CD14-positive monocyte (primary cell): ENCODE measurements around the gene RPS6KL1. TPM values are rescaled to one million over a fixed set of nuclear protein-coding genes. Genes with fewer than 3 reads are reported as not detected.

ENCODE experiments used
- DNase-seq, 3 donors: peaks; one replicate each; pipeline ENCODE4 v3.0.0-alpha.2; 2011 to 2022
- H2AFZ ChIP-seq: 2 replicates; pipeline ENCODE4 v1.6.0; 2012; ENCODE audit warnings: mild to moderate bottlenecking, low read depth, low read length, inconsistent platforms; ENCODE audit not compliant: insufficient read depth, poor library complexity, severe bottlenecking
- H3K27ac ChIP-seq, 2 donors: 1 replicate in 1 of 2; 2 replicates in 1 of 2; pipeline ENCODE4 v1.5.1; 2012 to 2013; ENCODE audit warnings: low read length in 2 of 2, control low read depth in 1 of 2, inconsistent platforms in 1 of 2, low read depth in 1 of 2, mild to moderate bottlenecking in 1 of 2
- H3K27me3 ChIP-seq, 2 donors: one replicate each; pipeline versions ENCODE4 v1.6.0 to v1.6.1; 2011 to 2013; ENCODE audit warnings: low read length in 2 of 2; ENCODE audit not compliant: control insufficient read depth in 2 of 2, insufficient read depth in 2 of 2
- H3K36me3 ChIP-seq, 2 donors: replicated peaks in 1 of 2; 1 replicate in 1 of 2; 2 replicates in 1 of 2; pipeline versions ENCODE4 v1.5.1 to v1.6.1; 2012 to 2013; ENCODE audit warnings: low read length in 2 of 2, control low read depth in 1 of 2, inconsistent platforms in 1 of 2, mild to moderate bottlenecking in 1 of 2; ENCODE audit not compliant: insufficient read depth in 2 of 2, control insufficient read depth in 1 of 2
- H3K4me1 ChIP-seq, 2 donors: 1 replicate in 1 of 2; 2 replicates in 1 of 2; pipeline versions ENCODE4 v1.5.1 to v1.6.1; 2012 to 2013; ENCODE audit warnings: low read length in 2 of 2, control low read depth in 1 of 2, inconsistent platforms in 1 of 2, mild to moderate bottlenecking in 1 of 2, moderate library complexity in 1 of 2; ENCODE audit not compliant: insufficient read depth in 2 of 2, control insufficient read depth in 1 of 2
- H3K4me2 ChIP-seq: replicated peaks from 2 replicates; pipeline ENCODE3; 2012; ENCODE audit warnings: low read length, moderate library complexity, mild to moderate bottlenecking; ENCODE audit not compliant: poor library complexity, severe bottlenecking; ENCODE audit errors: extremely low read depth
- H3K4me3 ChIP-seq, 3 experiments: fragments of 200-600 bp in 1 of 3; sonication (generic) in 1 of 3; replicated peaks in 1 of 3; 1 replicate in 2 of 3; 2 replicates in 1 of 3; pipeline ENCODE4 v1.5.1; 2011 to 2013; ENCODE audit warnings: low read length in 3 of 3, mild to moderate bottlenecking in 3 of 3, control low read depth in 2 of 3, low read depth in 2 of 3, inconsistent platforms in 1 of 3, moderate library complexity in 1 of 3
- H3K79me2 ChIP-seq: 2 replicates; pipeline ENCODE4 v1.6.0; 2012; ENCODE audit warnings: mild to moderate bottlenecking, control low read depth, inconsistent platforms, low read length, moderate library complexity; ENCODE audit not compliant: insufficient read depth
- H3K9ac ChIP-seq: 2 replicates; pipeline ENCODE4 v1.6.0; 2017; ENCODE audit warnings: low read length, mild to moderate bottlenecking; ENCODE audit not compliant: insufficient read depth, poor library complexity, severe bottlenecking
- H3K9me3 ChIP-seq, 2 donors: replicated peaks in 1 of 2; 1 replicate in 1 of 2; 2 replicates in 1 of 2; pipeline versions ENCODE4 v1.5.1 to v1.6.1; 2012 to 2013; ENCODE audit warnings: low read length in 2 of 2, control low read depth in 1 of 2; ENCODE audit not compliant: control insufficient read depth in 1 of 2, insufficient read depth in 1 of 2
- H4K20me1 ChIP-seq: 2 replicates; pipeline ENCODE4 v1.6.0; 2012; ENCODE audit warnings: mild to moderate bottlenecking, low read length, control low read depth, moderate library complexity; ENCODE audit not compliant: insufficient read depth
- H3K27ac Mint-ChIP-seq, 7 donors: one replicate each; pipeline ENCODE4 v1.8.0; 2020; ENCODE audit warnings: mild to moderate bottlenecking in 7 of 7, mixed read lengths in 7 of 7, moderate library complexity in 6 of 7, inconsistent platforms in 2 of 7
- H3K27me3 Mint-ChIP-seq, 3 donors: one replicate each; pipeline ENCODE4 v1.8.0; 2021 to 2022; ENCODE audit warnings: low read depth in 3 of 3, mild to moderate bottlenecking in 3 of 3, mixed read lengths in 3 of 3, moderate library complexity in 3 of 3, inconsistent platforms in 1 of 3
- H3K36me3 Mint-ChIP-seq, 2 donors: one replicate each; pipeline ENCODE4 v1.8.0; 2020; ENCODE audit warnings: mixed read lengths in 2 of 2, inconsistent platforms in 1 of 2, mild to moderate bottlenecking in 1 of 2
- H3K4me1 Mint-ChIP-seq: one replicate; pipeline ENCODE4 v1.8.0; 2020; ENCODE audit warnings: mild to moderate bottlenecking, mixed read lengths
- H3K4me3 Mint-ChIP-seq, 2 donors: one replicate each; pipeline ENCODE4 v1.8.0; 2020; ENCODE audit warnings: mild to moderate bottlenecking in 2 of 2, mixed read lengths in 2 of 2, moderate library complexity in 1 of 2
- H3K9me3 Mint-ChIP-seq, 7 donors: one replicate each; pipeline ENCODE4 v1.8.0; 2020 to 2022; ENCODE audit warnings: mixed read lengths in 7 of 7, mild to moderate bottlenecking in 6 of 7, moderate library complexity in 6 of 7, inconsistent platforms in 2 of 7
- CTCF ChIP-seq: fragments of 200-600 bp; IDR thresholded peaks from one replicate; pipeline ENCODE4 v1.8.0; 2022; ENCODE audit warnings: antibody characterized with exemption, mild to moderate bottlenecking
- WGBS: methylation state at CpG from one replicate; pipeline ENCODE4 v1.1.5; 2013; ENCODE audit warnings: missing lambda C conversion rate; ENCODE audit not compliant: insufficient coverage; 5-methylcytosine and 5-hydroxymethylcytosine counted together
- intact Hi-C, 2 donors: fragments of 100-400 bp; cut with micrococcal nuclease; formaldehyde crosslinking; loops; one replicate each; pipeline versions ENCODE4 v1.15.0 to v1.15.1; 2023
- polyA plus RNA-seq, 3 donors: library from polyadenylated mRNA; depleted of rRNA in 1 of 3; unstranded in 2 of 3; stranded (reverse) in 1 of 3; fragments of 300-500 nt in 2 of 3; fragments of >200 nt in 1 of 3; fragmentation: Illumina TruSeq in 2 of 3; gene quantifications; 1 replicate in 2 of 3; 2 replicates in 1 of 3; pipeline ENCODE4 v1.2.3, GENCODE V29; 2012 to 2021

The RPS6KL1 gene
- polyA plus RNA-seq, 3 donors, result 0.13 TPM; not detected in 2

- H2AFZ ChIP-seq, result no peak overlapping the region
- peaks cover 87% of the 10 kb centered on the region for H4K20me1 ChIP-seq
- peaks cover 26% of the 10 kb centered on the region in 2 donors for H3K4me1 ChIP-seq
- Mint-ChIP-seq H3K4me3 (no peak overlapping the region), H3K4me1 (peaks cover 36% of the 10 kb centered on the region), H3K9me3 (no peaks in the 10 kb centered on the region), H3K36me3 (peaks cover 78 to 88% of the 10 kb centered on the region in 2 donors), H3K27me3 (peaks cover 0 to 3% (median 0%) of the 10 kb centered on the region in 3 donors), H3K27ac (no peak overlapping the region)
- 100% methylated on average over 3 of the region's 6 CpGs for WGBS
- H3K27me3 ChIP-seq, result no peaks in the 10 kb centered on the region
- TF ChIP-seq CTCF, result no peak
- peaks cover 46% of the 10 kb centered on the region for H3K79me2 ChIP-seq
- intact Hi-C loops, result no loop called here
- H3K4me2 ChIP-seq, result no peak overlapping the region
- H3K36me3 ChIP-seq, result peaks cover 67 to 98% of the 10 kb centered on the region in 2 donors
- H3K9me3 ChIP-seq, result no peaks in the 10 kb centered on the region
- H3K4me3 ChIP-seq, result no peak overlapping the region
- H3K9ac ChIP-seq, result no peak overlapping the region
- H3K27ac ChIP-seq, result no peak overlapping the region
- no peak for DNase-seq
Observed at GRCh38 chr14:74890262-74890661, 32.8 kb downstream of the RPS6KL1 start.

- Histone ChIP-seq H3K27me3 (no peaks in the 10 kb centered on the region), H3K9ac (no peak overlapping the region), H4K20me1 (peaks cover 94% of the 10 kb centered on the region), H3K4me1 (peaks cover 21 to 26% of the 10 kb centered on the region in 2 donors), H3K36me3 (peaks cover 57 to 94% of the 10 kb centered on the region in 2 donors), H2AFZ (no peak overlapping the region), H3K27ac (no peak overlapping the region), H3K4me2 (no peak overlapping the region), H3K79me2 (peaks cover 60% of the 10 kb centered on the region), H3K4me3 (no peak overlapping the region), H3K9me3 (no peaks in the 10 kb centered on the region)
- intact Hi-C loops, result no loop called here
- TF ChIP-seq CTCF, result no peak
- Mint-ChIP-seq H3K4me1 (peaks cover 40% of the 10 kb centered on the region), H3K27me3 (peaks cover 0 to 3% (median 0%) of the 10 kb centered on the region in 3 donors), H3K9me3 (no peaks in the 10 kb centered on the region), H3K27ac (peak overlapping the region in 2 of 7 donors; percentile 50 to 64), H3K36me3 (peaks cover 65 to 82% of the 10 kb centered on the region in 2 donors), H3K4me3 (no peak overlapping the region)
- no peak for DNase-seq
- 83% methylated on average over 5 of the region's 12 CpGs for WGBS
Observed at GRCh38 chr14:74888164-74889158, 34.6 kb downstream of the RPS6KL1 start.
